Stimulated activated CD8-positive, alpha-beta memory T cell treated with anti-CD3 and anti-CD28 coated beads, Interleukin-12 subunit alpha, Interleukin-12 subunit beta, amount 100 ng/mL, for 1 hour (primary cell): ENCODE data around the gene EPHB2.

Source experiments
- DNase-seq: peaks from one replicate; pipeline ENCODE4 v3.0.0-alpha.2; 2020; ENCODE audit warnings: low read depth

The EPHB2 gene

DNA sequence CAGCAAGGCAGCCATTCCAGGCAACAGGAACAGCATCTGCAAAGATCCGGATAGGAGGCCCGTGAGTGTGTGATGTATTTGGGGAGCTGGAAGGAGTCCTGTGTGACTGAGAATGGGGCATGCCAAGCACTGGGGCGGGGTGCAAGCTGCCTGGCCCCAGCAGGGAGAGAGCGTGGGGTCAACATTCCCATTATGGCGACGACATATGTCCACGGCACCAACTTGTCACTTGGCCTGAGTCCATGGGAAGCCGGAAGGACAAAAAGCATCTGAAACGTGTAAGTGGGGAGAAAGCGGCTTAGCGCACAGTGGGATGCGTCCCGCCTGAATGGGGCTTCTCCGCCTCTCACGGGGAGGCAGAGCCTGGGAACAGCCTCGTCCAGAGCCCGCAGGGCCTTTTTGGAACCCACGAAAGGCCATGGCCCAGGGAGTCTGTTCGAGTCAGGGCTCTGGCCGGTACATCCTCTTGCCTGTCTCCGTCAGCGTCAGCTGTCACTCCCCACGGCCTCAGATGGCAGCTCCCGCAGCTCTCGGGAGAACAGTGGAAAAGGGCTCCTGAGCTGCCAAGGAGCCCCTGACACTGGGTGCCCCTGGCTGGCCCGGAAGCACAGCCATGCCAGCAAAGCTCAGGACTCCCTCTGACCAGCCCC, 12.4 kb downstream of the EPHB2 start:
- DNase-seq, result no peak

DNA sequence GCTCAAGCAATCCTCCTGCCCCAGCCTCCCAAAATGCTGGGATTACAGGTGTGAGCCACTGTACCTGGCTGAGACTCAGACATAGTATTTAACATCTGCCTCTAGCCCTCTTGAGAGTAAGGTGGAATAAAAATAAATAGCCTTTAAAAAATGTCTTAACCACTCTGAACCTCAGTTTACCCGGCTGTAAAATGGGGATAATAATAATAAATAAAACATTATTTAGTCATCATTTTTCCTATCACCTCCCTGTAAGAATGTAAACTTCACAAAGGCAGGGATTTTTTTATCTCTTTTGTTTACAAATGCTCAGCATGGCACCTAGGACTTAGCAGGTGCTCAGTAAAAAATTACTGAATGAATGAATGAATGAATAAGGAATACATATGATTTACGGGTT, 17.2 kb downstream of the EPHB2 start:
- no peak for DNase-seq

GRCh38 chr1:22728751-22729399, 18.2 kb downstream of the EPHB2 start:
- no peak for DNase-seq

GRCh38 chr1:22729400-22729773, 18.7 kb downstream of the EPHB2 start:
- no peak for DNase-seq

DNA sequence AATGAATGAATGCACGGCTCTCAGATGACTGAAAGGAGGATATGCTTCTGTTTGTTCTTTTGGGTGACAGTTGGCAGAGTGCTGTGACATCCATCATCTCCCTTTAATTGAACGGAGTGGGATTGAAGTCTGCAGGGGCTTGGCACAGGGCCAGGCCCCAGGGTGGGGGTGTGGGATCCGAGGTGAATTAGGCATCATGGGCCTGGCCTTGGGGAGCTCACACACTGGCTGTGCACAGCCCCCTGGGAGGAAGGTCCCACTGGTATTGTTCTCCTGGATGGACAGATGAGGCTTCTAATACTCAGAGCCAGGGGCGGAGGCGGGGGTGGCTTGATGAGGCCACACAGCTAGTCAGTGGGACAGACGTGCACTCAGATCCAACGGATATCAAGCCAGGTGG, 19.3 kb downstream of the EPHB2 start:
- DNase-seq, result no peak

DNA sequence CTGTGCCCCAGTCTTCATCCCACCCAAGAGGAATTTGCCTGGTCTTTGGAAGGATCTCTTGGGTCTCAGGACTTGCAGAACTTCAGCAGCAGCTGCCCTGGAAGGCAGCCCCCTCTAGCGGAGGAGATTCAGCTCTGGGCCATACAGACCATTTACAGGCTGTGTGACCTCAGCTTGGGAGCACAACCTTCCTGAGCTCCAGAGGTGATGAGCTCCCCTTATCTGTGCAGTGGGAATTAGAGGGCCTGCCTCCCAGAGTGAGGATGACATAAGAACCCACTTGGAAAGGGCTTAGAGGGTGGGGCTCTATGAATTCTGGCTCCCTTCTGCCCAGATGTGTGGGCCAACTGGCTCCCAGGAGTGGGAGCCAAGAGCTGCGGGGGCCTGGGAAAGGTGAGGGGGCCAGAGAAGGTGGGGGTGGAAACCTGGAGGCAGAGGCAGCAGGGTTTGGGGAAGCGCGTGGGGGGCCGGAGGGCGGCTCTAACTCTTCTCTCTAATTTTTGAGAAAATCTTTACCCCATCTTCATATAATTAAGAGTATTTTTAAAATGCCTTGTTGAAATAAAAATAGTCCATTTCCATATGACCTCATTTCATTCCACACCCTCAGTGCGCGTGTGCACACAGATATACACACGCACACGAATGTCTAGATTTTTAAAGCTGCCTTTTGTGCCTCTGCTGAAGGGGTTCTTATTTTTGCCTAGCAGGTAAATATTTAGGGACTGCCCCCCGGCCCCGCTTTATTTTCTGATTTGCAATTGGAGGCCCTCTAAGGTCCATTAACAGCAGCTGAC, 21.5 kb downstream of the EPHB2 start:
- DNase-seq, result no peak

DNA sequence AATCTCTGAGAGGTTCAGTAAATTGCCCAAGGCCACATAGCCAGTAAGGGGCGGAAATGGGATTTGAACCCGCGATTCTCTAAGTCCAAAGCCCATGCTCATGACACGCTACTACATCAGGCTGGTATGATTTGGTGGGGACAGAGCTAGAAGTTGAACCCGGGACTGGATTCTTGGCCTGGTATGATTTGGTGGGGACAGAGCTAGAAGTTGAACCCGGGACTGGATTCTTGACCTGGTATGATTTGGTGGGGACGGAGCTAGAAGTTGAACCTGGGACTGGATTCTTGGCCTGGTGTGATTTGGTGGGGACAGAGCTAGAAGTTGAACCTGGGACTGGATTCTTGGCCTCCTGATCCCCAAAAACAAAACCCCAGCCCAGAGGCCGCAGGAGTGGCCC, 23.0 kb downstream of the EPHB2 start:
- DNase-seq, result no peak

GRCh38 chr1:22736501-22737080, 26.0 kb downstream of the EPHB2 start:
- no peak for DNase-seq

DNA sequence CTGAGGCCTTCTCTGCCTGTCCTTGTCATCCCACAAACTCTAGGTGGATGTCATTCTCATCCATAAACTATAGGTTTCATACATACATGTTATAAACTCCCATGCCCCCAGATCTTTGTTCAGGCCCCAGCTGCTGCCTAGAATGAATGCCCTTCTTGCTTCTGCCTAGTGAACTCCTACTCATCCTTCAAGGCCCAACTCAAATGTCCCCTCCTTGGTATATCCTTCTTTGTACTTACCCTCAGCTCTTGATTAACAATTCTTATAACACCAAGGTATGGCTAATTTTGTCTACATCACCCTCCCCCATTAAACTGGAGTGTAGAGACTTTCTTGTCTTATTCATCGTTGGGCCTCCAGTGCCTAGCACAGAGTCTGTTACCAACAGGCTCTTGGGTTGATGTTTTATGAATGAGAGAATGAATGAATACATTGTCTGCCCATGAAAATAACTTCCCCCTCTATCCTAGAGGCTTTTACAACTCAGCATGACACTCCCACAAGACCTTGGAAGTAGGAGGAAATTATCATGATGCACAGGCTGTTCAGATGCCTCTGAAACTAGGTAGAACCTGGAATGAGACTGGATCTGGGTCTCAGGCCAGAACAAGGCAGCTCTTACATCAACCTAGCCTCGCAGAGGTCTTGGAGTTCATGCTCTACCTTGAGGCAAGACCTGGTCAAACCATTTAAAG, 26.9 kb downstream of the EPHB2 start:
- DNase-seq, result no peak

GRCh38 chr1:22738069-22738435, 27.4 kb downstream of the EPHB2 start:
- DNase-seq, result no peak

- no peak for DNase-seq
Measured at GRCh38 chr1:22738522-22738921, 27.9 kb downstream of the EPHB2 start.

DNA sequence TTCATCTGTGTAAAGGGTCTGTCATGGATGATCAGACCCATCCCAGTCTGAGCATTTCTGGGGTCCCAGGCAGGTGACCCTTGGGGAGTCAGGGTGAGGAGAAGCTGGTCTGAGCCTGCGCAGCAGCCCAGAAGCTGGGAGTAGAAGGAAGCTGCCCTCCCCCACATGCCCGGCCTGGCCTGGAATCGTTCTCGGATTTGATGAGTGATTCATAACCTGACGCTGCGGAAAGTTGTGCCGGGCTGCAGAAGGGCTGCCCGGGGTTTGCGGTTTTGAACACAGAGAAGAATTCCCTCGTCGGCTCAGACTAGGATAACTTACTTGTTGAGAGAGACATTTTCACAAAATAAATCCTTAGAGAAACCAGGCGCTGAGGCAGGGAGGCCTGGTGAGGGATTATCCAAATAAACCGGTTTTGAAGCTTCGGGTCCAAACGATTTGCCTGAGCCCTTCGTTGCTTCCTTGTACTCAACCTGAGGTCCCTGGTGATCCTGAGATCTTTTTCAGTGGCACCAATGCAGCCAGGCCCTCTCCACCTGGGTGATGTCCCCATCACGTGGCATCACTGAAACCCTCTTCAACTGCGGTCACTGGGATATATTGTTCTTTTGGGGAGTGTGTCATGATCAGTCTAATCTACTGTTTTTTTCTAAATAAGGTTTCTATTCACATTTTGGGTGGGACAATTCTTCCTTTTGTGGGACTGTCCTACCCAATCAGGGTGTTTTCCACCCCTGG, 29.2 kb downstream of the EPHB2 start:
- no peak for DNase-seq

DNA sequence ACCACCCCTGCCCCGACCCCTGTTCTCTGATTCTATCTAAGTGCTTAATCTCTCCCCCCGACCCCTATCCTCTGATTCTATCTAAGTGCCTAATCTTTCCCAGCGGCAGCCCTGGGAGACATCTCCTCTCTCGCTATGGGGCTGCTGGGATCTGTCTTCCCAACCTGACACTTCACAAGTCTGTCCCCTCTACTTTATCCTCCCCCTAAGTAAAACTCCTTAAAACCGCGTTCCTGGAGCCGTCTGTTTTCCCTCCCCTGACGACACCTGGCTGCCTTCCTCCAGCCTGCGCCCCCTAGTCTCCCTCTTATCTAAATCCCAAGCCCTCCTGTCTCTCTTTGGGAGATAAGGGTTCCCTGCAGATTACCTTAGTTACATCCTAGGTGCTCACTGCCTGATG, 30.5 kb downstream of the EPHB2 start:
- no peak for DNase-seq

GRCh38 chr1:22745669-22746585, 35.3 kb downstream of the EPHB2 start:
- no peak for DNase-seq

DNA sequence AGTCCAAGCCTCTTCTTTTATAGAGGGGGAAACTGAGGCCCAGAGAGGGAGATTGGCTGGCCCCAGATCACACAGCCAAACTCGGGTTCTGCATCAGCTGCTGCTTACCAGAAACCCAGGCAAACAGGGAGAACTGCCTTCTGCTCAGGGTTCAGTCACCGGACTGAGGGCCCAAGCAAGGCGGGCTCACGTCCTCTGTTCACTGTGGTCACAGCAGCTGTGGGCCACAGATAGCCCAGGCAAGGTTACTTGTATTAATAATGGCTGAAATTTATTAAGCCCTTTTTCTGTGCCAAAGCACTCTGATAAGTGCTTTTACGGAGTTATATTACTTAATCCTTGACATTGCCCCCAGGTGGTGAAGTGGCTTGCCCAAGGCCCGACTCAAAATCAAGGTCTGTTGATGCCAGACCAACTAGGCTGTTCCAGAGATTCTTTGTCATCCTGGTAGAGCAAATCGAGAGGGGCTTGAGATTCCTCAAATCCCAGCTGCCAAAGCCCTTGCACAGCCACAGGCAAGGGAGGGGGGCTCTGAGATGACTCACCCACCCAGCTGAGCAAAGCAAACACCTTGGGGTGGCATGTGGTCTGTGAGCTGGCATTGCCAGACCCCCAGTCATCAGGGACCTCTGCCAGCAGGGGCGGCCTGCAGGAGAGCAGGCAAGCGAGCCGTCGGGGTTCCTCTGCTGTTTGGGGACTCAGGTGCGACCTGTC, 36.5 kb downstream of the EPHB2 start:
- DNase-seq, result no peak

- DNase-seq, result no peak
Measured at GRCh38 chr1:22747735-22748073, 37.1 kb downstream of the EPHB2 start.

DNA sequence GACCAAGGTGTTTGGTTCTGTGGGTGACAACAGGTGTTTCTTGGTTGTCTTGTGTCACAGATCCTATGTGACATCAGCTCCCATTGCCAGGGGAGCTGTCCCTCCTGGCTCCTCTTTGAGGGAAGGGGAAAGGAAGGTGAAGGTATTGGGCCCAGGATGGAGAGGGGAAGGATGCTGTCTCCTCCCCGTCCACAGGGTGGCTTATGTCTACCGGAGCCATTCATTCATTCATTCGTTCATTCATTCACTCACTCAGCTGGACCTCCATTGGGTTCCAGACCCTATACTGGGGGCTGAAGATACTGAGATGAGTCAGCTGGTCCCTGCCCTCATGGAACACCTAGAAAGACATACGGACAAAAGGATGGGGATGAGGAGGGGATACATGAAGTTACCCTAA, 38.9 kb downstream of the EPHB2 start:
- no peak for DNase-seq

DNA sequence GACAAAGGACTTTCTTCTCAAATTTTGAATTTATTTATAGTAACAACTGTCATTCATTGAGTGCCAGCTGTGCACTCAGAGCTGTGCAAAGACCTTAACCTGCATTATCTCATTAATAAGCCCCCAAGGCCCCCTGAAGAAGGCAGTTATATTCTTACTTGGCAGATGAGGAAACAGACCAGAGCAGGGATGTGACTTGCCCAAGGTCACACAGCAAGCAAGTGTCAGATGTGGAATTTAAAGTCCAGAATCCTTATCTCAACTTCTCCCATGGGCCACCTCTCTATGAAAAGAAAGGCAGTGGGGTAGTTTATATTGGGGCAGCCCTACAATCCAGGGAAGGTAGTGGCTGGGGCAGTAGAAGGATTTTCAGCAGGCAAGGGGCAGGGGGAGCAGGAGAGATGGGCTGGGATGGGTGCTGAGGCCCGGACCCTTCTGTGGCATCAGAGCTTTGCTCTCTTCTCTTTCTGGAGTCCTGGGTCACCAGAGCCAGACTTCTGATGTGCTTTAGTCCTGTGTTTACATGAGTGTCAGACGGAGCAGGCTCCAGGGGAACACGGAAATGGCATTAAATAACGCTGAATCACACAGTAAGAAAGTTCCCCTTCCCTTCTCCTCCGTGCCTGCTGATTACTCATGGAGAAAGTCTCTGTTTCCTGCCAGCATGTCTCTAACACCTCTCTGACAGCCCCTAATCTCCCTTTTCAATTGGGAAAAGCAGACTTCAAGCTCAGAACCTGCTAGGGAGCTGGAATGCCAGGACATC, 39.5 kb downstream of the EPHB2 start:
- DNase-seq, result no peak

GRCh38 chr1:22750685-22751051, 40.0 kb downstream of the EPHB2 start:
- DNase-seq, result no peak
